HepG2 (cell line): ENCODE results near the gene RSBN1. TPM values are rescaled to one million over a fixed set of nuclear protein-coding genes. Genes with fewer than 3 reads are reported as not detected.

Source experiments
- ATAC-seq: fragments of 200-7000 bp; cut with Tn5 transposase; 3 replicates; pipeline ENCODE4 v1.9.1; 2020; ENCODE audit warnings: mild to moderate bottlenecking, moderate library complexity
- BruUV-seq: library from RNA; stranded (reverse); fragments of 400-500 nt; replicated peaks from 2 replicates; lab custom pipeline; 2021; lab: Mats Ljungman, UMichigan
- CTCF ChIA-PET: fragments of 300-600 bp; formaldehyde crosslinking; extraction: SDS; loops from one replicate; lab custom pipeline; 2021; ENCODE audit warnings: low total read pairs, inconsistent platforms, low intra/inter-chr PET ratio; lab: Yijun Ruan, JAX
- POLR2A ChIA-PET: fragments of 350-600 bp; sonication (Branson Sonifier 250); formaldehyde crosslinking; loops from one replicate; lab custom pipeline; 2020; ENCODE audit warnings: antibody characterized with exemption, inconsistent platforms; lab: Yijun Ruan, JAX
- DNase-seq: peaks from one replicate; pipeline ENCODE4 v3.0.0-alpha.2; 2015; ENCODE audit warnings: low spot score
- FAIRE-seq: peaks from 3 replicates; lab custom pipeline; 2011; peaks lifted over from hg19 to GRCh38; lab: Jason Lieb, UNC
- H2AFZ ChIP-seq: one replicate; pipeline ENCODE4 v1.6.1; 2011; ENCODE audit warnings: low read length, inconsistent platforms
- H3K27ac ChIP-seq: fragments of 300-600 bp; 3 replicates; pipeline ENCODE4 v1.8.0; 2011; ENCODE audit warnings: mixed run types, mild to moderate bottlenecking, mixed read lengths, low read length, inconsistent platforms; ENCODE audit not compliant: insufficient read depth; ENCODE audit errors: extremely low read length
- H3K27me3 ChIP-seq, 2 experiments: fragments of 200-600 bp in 1 of 2; 2 replicates in 1 of 2; 3 replicates in 1 of 2; pipeline versions ENCODE4 v1.6.0 to v1.8.0; 2011; ENCODE audit warnings: low read length in 2 of 2, mild to moderate bottlenecking in 2 of 2, moderate library complexity in 2 of 2, inconsistent platforms in 1 of 2; ENCODE audit not compliant: insufficient read depth in 2 of 2, control insufficient read depth in 1 of 2
- H3K36me3 ChIP-seq, 2 experiments: fragments of 200-600 bp in 1 of 2; replicated peaks in 1 of 2; 2 replicates in 1 of 2; 3 replicates in 1 of 2; pipeline versions ENCODE4 v1.5.1 to v1.8.0; 2011; ENCODE audit warnings: low read length in 2 of 2, inconsistent platforms in 1 of 2; ENCODE audit not compliant: insufficient read depth in 2 of 2, control insufficient read depth in 1 of 2
- H3K4me1 ChIP-seq: 2 replicates; pipeline ENCODE4 v1.5.1; 2012; ENCODE audit warnings: low read length, inconsistent platforms; ENCODE audit not compliant: insufficient read depth
- H3K4me2 ChIP-seq: 2 replicates; pipeline ENCODE4 v1.6.0; 2011; ENCODE audit warnings: low read depth, low read length, inconsistent platforms
- H3K4me3 ChIP-seq, 3 experiments: fragments of 200-600 bp in 1 of 3; sonication (generic), shearing (Covaris generic) in 1 of 3; replicated peaks in 1 of 3; 2 replicates each; pipeline ENCODE4 v1.5.1; 2011 to 2016; ENCODE audit warnings: low read length in 3 of 3, inconsistent platforms in 2 of 3, low read depth in 2 of 3, mild to moderate bottlenecking in 2 of 3, control low read depth in 1 of 3, mixed read lengths in 1 of 3; ENCODE audit not compliant: insufficient read depth in 1 of 3
- H3K79me2 ChIP-seq: one replicate; pipeline ENCODE4 v1.6.1; 2011; ENCODE audit warnings: low read length, inconsistent platforms; ENCODE audit not compliant: insufficient read depth
- H3K9ac ChIP-seq: 2 replicates; pipeline ENCODE4 v1.6.0; 2011; ENCODE audit warnings: mild to moderate bottlenecking, low read depth, low read length, inconsistent platforms; ENCODE audit not compliant: insufficient read depth
- H3K9me3 ChIP-seq: 2 replicates; pipeline ENCODE4 v1.5.1; 2012; ENCODE audit warnings: mild to moderate bottlenecking, low read length
- H4K20me1 ChIP-seq: 2 replicates; pipeline ENCODE4 v1.6.0; 2011; ENCODE audit warnings: inconsistent platforms, mild to moderate bottlenecking, low read length, moderate library complexity; ENCODE audit not compliant: insufficient read depth
- ARHGAP35 ChIP-seq: sonication (generic); formaldehyde crosslinking; IDR thresholded peaks from 2 replicates; pipeline ENCODE4 v1.9.0; 2022; ENCODE audit warnings: mild to moderate bottlenecking, inconsistent platforms, moderate library complexity, missing genetic modification reagents, borderline replicate concordance
- CREBL2 ChIP-seq: sonication (generic); formaldehyde crosslinking; IDR thresholded peaks from 2 replicates; pipeline ENCODE4 v1.8.1; 2023; ENCODE audit warnings: missing genetic modification reagents, mild to moderate bottlenecking, borderline replicate concordance
- FOXA1 ChIP-seq, 2 experiments: fragments of 450-650 bp in 1 of 2; sonication (generic) in 1 of 2; formaldehyde crosslinking in 1 of 2; IDR thresholded peaks; 2 replicates each; pipeline versions ENCODE4 v1.4.0 to v1.6.1; 2016 to 2020; ENCODE audit warnings: missing genetic modification reagents in 1 of 2
- GABPB1 ChIP-seq: IDR thresholded peaks from 2 replicates; pipeline ENCODE4 v1.6.1; 2016; ENCODE audit warnings: mild to moderate bottlenecking, missing genetic modification reagents, moderate library complexity, missing compliant biosample characterization
- JUNB ChIP-seq: sonication (generic); formaldehyde crosslinking; IDR thresholded peaks from 2 replicates; pipeline ENCODE4 v1.8.0; 2022; ENCODE audit warnings: missing genetic modification reagents, mild to moderate bottlenecking, borderline replicate concordance
- PRDM10 ChIP-seq: sonication (generic); formaldehyde crosslinking; IDR thresholded peaks from 2 replicates; pipeline ENCODE4 v1.4.0; 2020; ENCODE audit warnings: low read depth, missing genetic modification reagents
- SUZ12 ChIP-seq: fragments of 150-350 bp; IDR thresholded peaks from 2 replicates; pipeline ENCODE4 v1.6.1; 2014; ENCODE audit warnings: low read depth, low read length
- TAF1 ChIP-seq: sonication (generic); formaldehyde crosslinking; IDR thresholded peaks from 2 replicates; pipeline ENCODE4 v1.4.0; 2020; ENCODE audit warnings: missing genetic modification reagents
- ZBTB3 ChIP-seq: sonication (generic); formaldehyde crosslinking; IDR thresholded peaks from 2 replicates; pipeline ENCODE4 v1.4.0; 2020; ENCODE audit warnings: low read depth, mild to moderate bottlenecking, moderate library complexity, missing genetic modification reagents, borderline replicate concordance
- ZNF256 ChIP-seq: sonication (generic); formaldehyde crosslinking; conservative IDR thresholded peaks from 2 replicates; pipeline ENCODE4 v1.4.0; 2020; ENCODE audit warnings: missing genetic modification reagents
- ZNF484 ChIP-seq: sonication (generic); formaldehyde crosslinking; IDR thresholded peaks from 2 replicates; pipeline ENCODE4 v1.5.1; 2020; ENCODE audit warnings: mild to moderate bottlenecking, low read depth, missing genetic modification reagents, borderline replicate concordance
- ZNF609 ChIP-seq: sonication (generic); formaldehyde crosslinking; IDR thresholded peaks from 2 replicates; pipeline ENCODE4 v1.4.0; 2020; ENCODE audit warnings: mild to moderate bottlenecking, missing genetic modification reagents, borderline replicate concordance
- ZNF639 ChIP-seq: conservative IDR thresholded peaks from 2 replicates; pipeline ENCODE4 v1.6.1; 2018; ENCODE audit warnings: missing genetic modification reagents
- ZNF773 ChIP-seq: sonication (generic); formaldehyde crosslinking; IDR thresholded peaks from 2 replicates; pipeline ENCODE4 v1.4.0; 2020; ENCODE audit warnings: missing genetic modification reagents, borderline replicate concordance
- WGBS: methylation state at CpG from one replicate; pipeline ENCODE4 v1.1.6; 2017; ENCODE audit warnings: low lambda C conversion rate; 5-methylcytosine and 5-hydroxymethylcytosine counted together
- in situ Hi-C: cut with HindIII; loops from 2 replicates; pipeline ENCODE4 v1.10.0; 2017; ENCODE audit warnings: low pct_unique_long_range_greater_than_20kb; ENCODE audit not compliant: extremely low pct_ligation_motif_present
- intact Hi-C: fragments of 100-400 bp; cut with micrococcal nuclease; formaldehyde crosslinking; loops from one replicate; pipeline ENCODE4 v1.10.0; 2022; ENCODE audit not compliant: unreplicated experiment
- polyA plus RNA-seq, 8 experiments: library from polyadenylated mRNA; depleted of rRNA in 3 of 8; stranded (reverse) in 7 of 8; unstranded in 1 of 8; fragments of >200 nt; fragmentation: Illumina TruSeq in 4 of 8; extraction: Trizol in 4 of 8; gene quantifications; 2 replicates each; pipeline versions ENCODE4 v1.2.1 to v1.2.3, GENCODE V29; 2011 to 2016; ENCODE audit warnings: low read depth in 4 of 8, missing spikeins in 1 of 8, mixed read lengths in 1 of 8; ENCODE audit not compliant: insufficient read depth in 1 of 8
- total RNA-seq, 5 experiments: library from RNA; depleted of rRNA; stranded (reverse); fragments of >200 nt; fragmentation: Illumina TruSeq; extraction: Trizol; gene quantifications; 2 replicates each; pipeline ENCODE4 v1.2.3, GENCODE V29; 2016; ENCODE audit warnings: low read depth in 1 of 5

RSBN1 gene
- total and polyA plus RNA-seq, 2 of the 13 experiments (the other 11 are each of a cell fraction or from before 2014, with no cell fraction given) = 8.3 to 10.4 TPM

GRCh38 chr1:113802367-113803007, 9.8 kb downstream of the RSBN1 start:
- no peak overlapping the region for H3K4me3 ChIP-seq
- no peaks in the 10 kb centered on the region for H3K9me3 ChIP-seq
- ATAC-seq (no peak), DNase-seq (no peak), FAIRE-seq (no peak)
- H3K27me3 ChIP-seq = no peaks in the 10 kb centered on the region
- peaks cover 0 to 5% of the 10 kb centered on the region in 2 experiments; a peak in 3 of 5 replicates for H3K36me3 ChIP-seq
- no peak overlapping the region for H2AFZ ChIP-seq
- H3K9ac ChIP-seq = no peak overlapping the region
- peaks cover 47% of the 10 kb centered on the region for H3K4me1 ChIP-seq
- no peak overlapping the region for H3K4me2 ChIP-seq
- no peak overlapping the region for H3K27ac ChIP-seq
- ChIA-PET CTCF (no interaction called here), POLR2A (no interaction called here)
- peaks cover 90% of the 10 kb centered on the region for H3K79me2 ChIP-seq
- no TSS peak for BruUV-seq
- WGBS = 97% methylated on average over 3 of the region's 3 CpGs
- H4K20me1 ChIP-seq = peaks cover 21% of the 10 kb centered on the region
- intact Hi-C loops (no loop called here), in situ Hi-C loops (no loop called here)
- TF ChIP-seq SUZ12 (no peak), JUNB (CRISPR knock-in tag) (no peak), ZNF256 (no peak), FOXA1 (IDR thresholded peaks at IDR 0.05) (no peak), FOXA1 (CRISPR knock-in tag; IDR thresholded peaks at IDR 0.05) (no peak), ZNF609 (CRISPR knock-in tag) (no peak), ZNF639 (CRISPR knock-in tag) (no peak), ARHGAP35 (CRISPR knock-in tag) (no peak), PRDM10 (CRISPR knock-in tag) (no peak), TAF1 (CRISPR knock-in tag) (no peak), CREBL2 (CRISPR knock-in tag) (no peak), GABPB1 (CRISPR knock-in tag) (no peak), ZNF484 (CRISPR knock-in tag) (no peak), ZBTB3 (no peak), ZNF773 (CRISPR knock-in tag) (no peak)
